Activated naive CD4-positive, alpha-beta T cell treated with anti-CD3 and anti-CD28 coated beads, Interleukin-2, amount 10 ng/mL, durations not matched to agents 5 hours and 36 hours (primary cell): ENCODE results near the gene ORC1. TPM values are rescaled to one million over a fixed set of nuclear protein-coding genes. Genes with fewer than 3 reads are reported as not detected.

Source experiments
- total RNA-seq, 2 experiments: library from RNA; stranded (reverse); gene quantifications; one replicate each; pipeline ENCODE4 v1.2.3, GENCODE V29; 2021

Gene ORC1
- 10 to 100 TPM; 21.6 to 21.7 TPM for total RNA-seq

GRCh38 chr1:52404116-52404974 is at the start of gene ORC1, which contains the start of gene PRPF38A:
TSS of gene ORC1 (minus strand) at chr1:52404423. CDS start at chr1:52402223, 2,200 bp downstream.
TSS of gene PRPF38A (plus strand) at chr1:52404602. CDS start at chr1:52404750, 148 bp downstream.

GRCh38 chr1:52365746-52366516 is 38.3 kb downstream of the ORC1 start, which contains the start of gene CC2D1B:
TSS of gene CC2D1B (minus strand) at chr1:52366205. CDS start at chr1:52364620, 1,585 bp downstream.

Other genes with a start within 250 kb of the ORC1 start
- gene CC2D1B, start 38.2 kb downstream of the ORC1 start, total RNA-seq = 10 to 100 TPM; 53.1 to 53.9 TPM
- gene PRPF38A, start 179 bp upstream of the ORC1 start, total RNA-seq = 10 to 100 TPM; 87.0 to 87.4 TPM
- 10 to 100 TPM; 93.6 to 98.8 TPM for gene TUT4, start 148.7 kb upstream of the ORC1 start, total RNA-seq
- 10 to 100 TPM; 27.9 to 30.4 TPM for gene GPX7, start 197.9 kb upstream of the ORC1 start, total RNA-seq
- gene SHISAL2A, start 228.7 kb upstream of the ORC1 start, total RNA-seq = 10 to 100 TPM; 25.9 to 27.3 TPM